ENCODE measurements around the gene SASH3. TPM values are rescaled to one million over a fixed set of nuclear protein-coding genes. Genes with fewer than 3 reads are reported as not detected.

Gene SASH3
- total RNA-seq, 1 donor from 2014 or later = 14.0 TPM

GRCh38 chrX:129843459-129844306, 63.9 kb downstream of the SASH3 start, which contains the start of gene ZDHHC9:
ZDHHC9 (minus strand) TSS chrX:129843886; CDS start chrX:129841945, 1,941 bp downstream.
- H3K27me3 ChIP-seq = no peaks in the 10 kb centered on the region
- TF ChIP-seq CTCF (IDR thresholded peaks at IDR 0.05) (no peak), POLR2A (IDR thresholded peaks at IDR 0.05) (peak in 1 of 2 donors; percentile 50), POLR2AphosphoS5 (IDR thresholded peaks at IDR 0.05; ENCODE audit: insufficient read depth in 1 of 2, low read depth in 1 of 2) (peak in 1 of 2 donors; percentile 85)
- H3K9me3 ChIP-seq = no peaks in the 10 kb centered on the region
- H3K27ac ChIP-seq = peak within 1 kb of the TSS; percentile 79
- H3K4me1 ChIP-seq = peaks cover 8% of the 10 kb centered on the region
- no peaks in the 10 kb centered on the region for H3K36me3 ChIP-seq
- intact Hi-C loops (cut with DNase I) = no loop called here
- H3K4me3 ChIP-seq = peak within 1 kb of the TSS; percentile 42 to 65
- DNase-seq (ENCODE audit: extremely low spot score in 2 of 2) = peak in 1 of 2 donors; percentile 92

Small RNAs within 50 kb of the gene (small RNA-seq; reads per million reads assigned to genes)
- gene RF00017 = not detected

Other genes starting within 250 kb of the SASH3 start
- 14.5 TPM for gene OCRL, start 239.7 kb upstream of the SASH3 start, total RNA-seq
- not detected for gene APLN, start 125.0 kb upstream of the SASH3 start, total RNA-seq
- gene XPNPEP2, start 41.0 kb upstream of the SASH3 start, total RNA-seq = 22.3 TPM
- gene ZDHHC9, start 63.9 kb downstream of the SASH3 start, total RNA-seq = 19.2 TPM
- gene UTP14A, start 126.2 kb downstream of the SASH3 start, total RNA-seq = 9.8 TPM
- gene BCORL1, start 202.7 kb downstream of the SASH3 start, total RNA-seq = 6.1 TPM

All from vagina (tissue), 2 donors.